OCI-LY7 (cell line): ENCODE measurements around the gene PRR33. TPM values are rescaled to one million over a fixed set of nuclear protein-coding genes. Genes with fewer than 3 reads are reported as not detected.

Experiments
- BruUV-seq: library from RNA; stranded (reverse); fragments of 400-500 nt; replicated peaks from 2 replicates; lab custom pipeline; 2021; lab: Mats Ljungman, UMichigan
- CTCF ChIA-PET: fragments of 300-600 bp; sonication (Branson Sonifier 250); formaldehyde crosslinking; loops from one replicate; lab custom pipeline; 2022; ENCODE audit warnings: antibody characterized with exemption; ENCODE audit not compliant: unreplicated experiment; lab: Charles Lee
- POLR2A ChIA-PET: fragments of 300-600 bp; sonication (Branson Sonifier 250); formaldehyde crosslinking; loops from one replicate; lab custom pipeline; 2022; ENCODE audit warnings: antibody characterized with exemption; lab: Charles Lee
- DNase-seq: peaks from one replicate; pipeline ENCODE4 v3.0.0-alpha.2; 2015; ENCODE audit warnings: low spot score
- H2AFZ ChIP-seq: fragments of 200-600 bp; sonication (generic), shearing (Covaris generic); 2 replicates; pipeline ENCODE4 v1.6.1; 2014; ENCODE audit warnings: mild to moderate bottlenecking, antibody characterized with exemption, low read length, moderate library complexity
- H3K27ac ChIP-seq: fragments of 200-600 bp; sonication (generic); 2 replicates; pipeline ENCODE4 v1.5.1; 2014; ENCODE audit warnings: mixed run types, low read depth, mild to moderate bottlenecking, moderate library complexity, low read length, inconsistent platforms; ENCODE audit not compliant: poor library complexity, severe bottlenecking
- H3K36me3 ChIP-seq: fragments of 200-600 bp; sonication (generic); 2 replicates; pipeline ENCODE4 v1.6.1; 2014; ENCODE audit warnings: mild to moderate bottlenecking, antibody characterized with exemption, low read length, moderate library complexity, mixed read lengths; ENCODE audit not compliant: insufficient read depth
- H3K4me1 ChIP-seq: fragments of 200-600 bp; sonication (generic); 2 replicates; pipeline ENCODE4 v1.5.1; 2014; ENCODE audit warnings: mild to moderate bottlenecking, low read length; ENCODE audit not compliant: insufficient read depth, poor library complexity, severe bottlenecking
- H3K4me2 ChIP-seq: fragments of 200-600 bp; sonication (generic); 2 replicates; pipeline ENCODE4 v1.6.1; 2014; ENCODE audit warnings: mild to moderate bottlenecking, low read length
- H3K4me3 ChIP-seq: fragments of 200-600 bp; sonication (generic); 2 replicates; pipeline ENCODE4 v1.5.1; 2014; ENCODE audit warnings: mild to moderate bottlenecking, low read depth, low read length; ENCODE audit not compliant: poor library complexity, severe bottlenecking
- H3K79me2 ChIP-seq: fragments of 200-600 bp; sonication (generic); 2 replicates; pipeline ENCODE4 v1.6.1; 2016; ENCODE audit warnings: low read depth, mild to moderate bottlenecking, low read length, moderate library complexity, mixed read lengths; ENCODE audit not compliant: insufficient read depth
- H3K9me2 ChIP-seq: fragments of 200-600 bp; sonication (generic); 2 replicates; pipeline ENCODE4 v1.6.1; 2016; ENCODE audit warnings: mild to moderate bottlenecking, low read length, mixed read lengths; ENCODE audit not compliant: insufficient read depth
- H3K9me3 ChIP-seq: fragments of 200-600 bp; sonication (generic); 2 replicates; pipeline ENCODE4 v1.6.1; 2014; ENCODE audit warnings: mild to moderate bottlenecking, mixed run types, low read length, mixed read lengths
- H4K20me1 ChIP-seq: fragments of 200-600 bp; sonication (generic); 2 replicates; pipeline ENCODE4 v1.6.1; 2014; ENCODE audit warnings: mild to moderate bottlenecking, antibody characterized with exemption, low read length, moderate library complexity, mixed read lengths; ENCODE audit not compliant: insufficient read depth
- CTCF ChIP-seq: fragments of 200-600 bp; sonication (generic); conservative IDR thresholded peaks from 2 replicates; pipeline ENCODE4 v1.5.1; 2014; ENCODE audit warnings: mild to moderate bottlenecking, antibody characterized with exemption, low read length, moderate library complexity, mixed read lengths
- EZH2phosphoT487 ChIP-seq: fragments of 200-600 bp; sonication (generic); IDR thresholded peaks from 2 replicates; pipeline ENCODE4 v1.6.1; 2018; ENCODE audit warnings: low read depth, borderline replicate concordance, mild to moderate bottlenecking, mixed run types, antibody characterized with exemption, low read length, moderate library complexity, mixed read lengths
- intact Hi-C: fragments of 100-400 bp; cut with micrococcal nuclease; formaldehyde crosslinking; loops from one replicate; pipeline ENCODE4 v1.10.0; 2022; ENCODE audit not compliant: unreplicated experiment
- total RNA-seq, 2 experiments: library from RNA; depleted of rRNA in 1 of 2; stranded (reverse); fragments of >200 nt in 1 of 2; shearing (Covaris generic) in 1 of 2; gene quantifications; 2 replicates each; pipeline ENCODE4 v1.2.3, GENCODE V29; 2014 to 2022

Gene PRR33
- total RNA-seq, 2 experiments from 2014 or later, result not detected

- no peak for TF ChIP-seq EZH2phosphoT487
- Histone ChIP-seq H2AFZ (no peak overlapping the region), H3K4me2 (no peak overlapping the region), H4K20me1 (no peaks in the 10 kb centered on the region), H3K36me3 (no peaks in the 10 kb centered on the region), H3K27ac (no peak overlapping the region), H3K9me3 (no peaks in the 10 kb centered on the region), H3K4me1 (peaks cover 49% of the 10 kb centered on the region), H3K79me2 (peaks cover 9% of the 10 kb centered on the region), H3K9me2 (no peaks in the 10 kb centered on the region), H3K4me3 (no peak overlapping the region)
- ChIA-PET CTCF (no interaction called here), POLR2A (interaction anchor here (0.7 kb wide), 1 partner anchor 34 kb away, joined by 3 read pairs; no protein-coding TSS in a partner anchor)
- BruUV-seq, result no TSS peak
- DNase-seq, result no peak
- intact Hi-C loops, result no loop called here
These were observed 42.9 kb downstream of the PRR33 start for GRCh38 chr11:1848640-1849430.

- Histone ChIP-seq H4K20me1 (no peaks in the 10 kb centered on the region), H3K27ac (no peak overlapping the region), H3K79me2 (peaks cover 1% of the 10 kb centered on the region; the same call in 1 of the 2 replicates), H2AFZ (no peak overlapping the region), H3K4me1 (peaks cover 49% of the 10 kb centered on the region), H3K9me2 (no peaks in the 10 kb centered on the region), H3K9me3 (no peaks in the 10 kb centered on the region), H3K4me2 (no peak overlapping the region), H3K4me3 (no peak overlapping the region), H3K36me3 (no peaks in the 10 kb centered on the region)
- no peak for DNase-seq
- TF ChIP-seq EZH2phosphoT487 (no peak), CTCF (no peak)
- CTCF ChIA-PET, result no interaction called here
- no TSS peak for BruUV-seq
- POLR2A ChIA-PET, result interaction anchor here (0.7 kb wide), 1 partner anchor 34 kb away, joined by 3 read pairs; no protein-coding TSS in a partner anchor
- intact Hi-C loops, result no loop called here
These were observed 43.6 kb downstream of the PRR33 start for GRCh38 chr11:1847926-1848639.

GRCh38 chr11:1847006-1847735 lies 44.5 kb downstream of the PRR33 start:
- no peak for TF ChIP-seq EZH2phosphoT487
- TF ChIP-seq CTCF, result no peak
- no peak for DNase-seq
- H3K4me1 ChIP-seq, result peaks cover 44% of the 10 kb centered on the region
- no peak overlapping the region for H3K4me3 ChIP-seq
- no peaks in the 10 kb centered on the region for H4K20me1 ChIP-seq
- H3K27ac ChIP-seq, result no peak overlapping the region
- BruUV-seq, result no TSS peak
- H3K79me2 ChIP-seq, result no peaks in the 10 kb centered on the region
- POLR2A ChIA-PET, result interaction anchor here (0.6 kb wide), 1 partner anchor 16 kb away, joined by 4 read pairs; no protein-coding TSS in a partner anchor
- H2AFZ ChIP-seq, result no peak overlapping the region
- H3K9me3 ChIP-seq, result no peaks in the 10 kb centered on the region
- no peak overlapping the region for H3K4me2 ChIP-seq
- no peaks in the 10 kb centered on the region for H3K36me3 ChIP-seq
- intact Hi-C loops, result no loop called here
- CTCF ChIA-PET, result interaction anchor here (0.7 kb wide), 1 partner anchor 1143 kb away, joined by 4 read pairs; no protein-coding TSS in a partner anchor
- no peaks in the 10 kb centered on the region for H3K9me2 ChIP-seq
